Fibroblast of skin of left biceps (primary cell): ENCODE data around the gene ACAN.

Source experiments
- DNase-seq, 2 experiments: peaks; one replicate each; pipeline ENCODE4 v3.0.0-alpha.2; 2013; ENCODE audit warnings: low read depth in 2 of 2

ACAN gene

DNA sequence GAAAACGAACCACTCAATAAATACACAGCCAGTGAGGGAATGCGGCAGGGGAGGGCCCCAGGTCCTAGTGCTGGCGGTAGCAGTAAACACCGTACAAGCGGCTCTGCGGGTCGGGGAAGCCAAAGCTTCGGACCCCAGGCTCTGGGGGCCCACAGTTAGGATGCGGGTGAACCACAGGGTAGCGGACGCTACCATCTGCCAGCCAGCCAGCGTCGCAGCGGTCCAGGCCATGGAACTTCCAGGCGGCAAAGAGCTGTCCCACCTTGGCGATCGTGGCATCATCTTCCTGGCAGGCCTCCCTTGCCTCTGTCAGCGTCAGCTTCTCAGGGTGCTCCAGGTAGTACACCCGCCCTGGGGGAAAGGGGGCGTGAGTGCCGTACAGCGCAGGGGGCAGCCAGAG, 74.7 kb downstream of the ACAN start:
- no peak for DNase-seq

GRCh38 chr15:88878720-88879184, 75.5 kb downstream of the ACAN start:
- peak; percentile 7 to 20 for DNase-seq

DNA sequence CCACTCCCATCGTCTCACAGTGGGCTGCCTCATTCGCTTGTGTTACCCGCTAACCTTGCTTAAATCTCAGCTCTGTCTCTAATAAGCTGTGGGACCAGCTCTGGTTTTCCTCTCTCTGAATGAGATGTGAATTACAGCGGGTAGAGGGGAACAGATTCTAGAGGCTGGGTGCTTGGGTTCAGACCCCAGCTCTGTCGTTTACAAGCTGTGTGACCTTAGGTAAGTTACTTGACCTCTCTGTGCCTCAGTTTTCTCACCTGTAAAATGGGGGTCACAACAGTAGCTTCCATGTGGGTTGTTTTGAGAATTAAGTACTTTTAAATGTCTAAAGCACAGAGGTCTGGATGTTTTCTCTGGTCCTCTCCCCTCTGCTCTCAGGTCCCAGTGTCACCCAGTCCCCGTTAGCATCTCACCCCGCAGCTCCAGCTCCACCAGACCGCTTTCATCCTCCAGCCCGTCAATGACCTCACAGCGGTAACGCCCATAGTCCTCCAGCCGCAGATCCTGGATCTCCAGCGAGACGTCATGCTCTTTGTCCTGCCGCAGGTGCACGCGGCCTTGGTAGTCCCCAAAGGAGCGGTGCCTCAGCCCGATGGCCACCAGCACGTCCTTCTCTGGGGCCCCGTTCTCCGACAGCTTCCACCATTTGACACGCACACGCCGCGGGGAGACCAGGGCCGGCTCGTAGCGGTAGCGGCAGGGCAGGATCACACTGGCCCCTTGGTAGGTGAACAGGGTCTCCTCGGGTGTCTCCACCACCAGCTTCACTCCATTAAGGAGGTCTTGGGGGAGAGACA, 77.9 kb downstream of the ACAN start:
- DNase-seq: no peak

GRCh38 chr15:88881775-88882174, 78.5 kb downstream of the ACAN start:
- no peak for DNase-seq

DNA sequence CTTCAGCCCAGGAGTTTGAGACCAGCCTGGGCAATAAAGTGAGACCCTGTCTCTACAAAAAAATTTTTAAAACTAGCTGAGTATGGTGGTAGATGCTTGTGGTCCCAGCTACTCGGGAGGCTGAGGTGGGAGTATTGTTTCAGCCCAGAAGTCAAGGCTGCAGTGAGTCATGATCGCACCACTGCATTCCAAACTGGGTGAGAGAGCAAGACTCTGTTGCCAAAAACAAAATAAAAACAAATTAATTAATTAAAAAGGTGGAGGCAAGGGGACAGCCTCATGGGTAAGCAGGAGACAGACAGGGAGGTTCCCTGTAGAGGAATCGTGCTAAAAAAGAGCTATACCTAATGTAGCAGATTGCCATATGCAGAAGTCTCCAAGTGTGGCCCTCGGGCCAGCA, 79.5 kb downstream of the ACAN start:
- no peak for DNase-seq

- no peak for DNase-seq
Measured at GRCh38 chr15:88887068-88887580, 83.9 kb downstream of the ACAN start.

DNA sequence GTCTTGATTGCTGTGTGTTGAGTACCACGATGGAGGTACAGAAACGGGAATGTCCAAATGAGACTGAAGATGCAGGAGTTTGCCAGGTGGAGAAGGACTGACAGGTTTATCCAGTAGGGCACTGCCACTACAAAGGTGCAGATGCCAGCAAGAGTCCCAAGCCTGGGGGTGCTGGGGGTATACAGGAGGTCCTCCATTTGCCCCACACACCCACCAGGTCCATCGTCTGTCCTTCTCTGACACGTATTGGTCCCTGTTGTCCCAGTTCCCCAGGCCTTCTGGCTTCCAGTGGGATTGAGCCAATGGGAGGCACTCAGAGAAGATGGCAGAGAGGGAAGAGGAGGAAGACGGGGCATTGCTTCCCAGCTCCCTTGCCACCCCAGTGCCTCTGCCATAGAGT, 85.5 kb downstream of the ACAN start:
- DNase-seq: no peak

DNA sequence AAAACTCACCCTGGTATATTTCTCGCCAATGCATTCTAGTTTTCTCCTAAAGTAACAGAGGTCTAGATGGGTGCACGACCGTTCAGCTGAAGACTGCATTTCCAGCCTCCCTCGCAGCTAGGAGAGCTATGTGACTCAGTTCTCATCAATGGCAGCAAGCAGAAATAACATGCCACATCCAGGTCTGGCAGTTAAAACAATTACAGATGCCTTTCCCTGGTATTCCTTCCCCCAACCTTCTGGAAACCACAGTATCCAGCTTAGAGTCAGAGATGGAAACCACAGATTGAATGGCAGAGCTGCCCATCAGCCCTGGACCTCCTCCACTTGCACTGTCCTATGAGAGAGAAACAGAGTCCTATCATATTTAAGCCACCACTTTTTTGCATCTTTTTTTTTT, 87.3 kb downstream of the ACAN start:
- DNase-seq: no peak

- DNase-seq: no peak
Measured at GRCh38 chr15:88891540-88892254, 88.5 kb downstream of the ACAN start.

GRCh38 chr15:88894348-88894818, 91.1 kb downstream of the ACAN start:
- no peak for DNase-seq

DNA sequence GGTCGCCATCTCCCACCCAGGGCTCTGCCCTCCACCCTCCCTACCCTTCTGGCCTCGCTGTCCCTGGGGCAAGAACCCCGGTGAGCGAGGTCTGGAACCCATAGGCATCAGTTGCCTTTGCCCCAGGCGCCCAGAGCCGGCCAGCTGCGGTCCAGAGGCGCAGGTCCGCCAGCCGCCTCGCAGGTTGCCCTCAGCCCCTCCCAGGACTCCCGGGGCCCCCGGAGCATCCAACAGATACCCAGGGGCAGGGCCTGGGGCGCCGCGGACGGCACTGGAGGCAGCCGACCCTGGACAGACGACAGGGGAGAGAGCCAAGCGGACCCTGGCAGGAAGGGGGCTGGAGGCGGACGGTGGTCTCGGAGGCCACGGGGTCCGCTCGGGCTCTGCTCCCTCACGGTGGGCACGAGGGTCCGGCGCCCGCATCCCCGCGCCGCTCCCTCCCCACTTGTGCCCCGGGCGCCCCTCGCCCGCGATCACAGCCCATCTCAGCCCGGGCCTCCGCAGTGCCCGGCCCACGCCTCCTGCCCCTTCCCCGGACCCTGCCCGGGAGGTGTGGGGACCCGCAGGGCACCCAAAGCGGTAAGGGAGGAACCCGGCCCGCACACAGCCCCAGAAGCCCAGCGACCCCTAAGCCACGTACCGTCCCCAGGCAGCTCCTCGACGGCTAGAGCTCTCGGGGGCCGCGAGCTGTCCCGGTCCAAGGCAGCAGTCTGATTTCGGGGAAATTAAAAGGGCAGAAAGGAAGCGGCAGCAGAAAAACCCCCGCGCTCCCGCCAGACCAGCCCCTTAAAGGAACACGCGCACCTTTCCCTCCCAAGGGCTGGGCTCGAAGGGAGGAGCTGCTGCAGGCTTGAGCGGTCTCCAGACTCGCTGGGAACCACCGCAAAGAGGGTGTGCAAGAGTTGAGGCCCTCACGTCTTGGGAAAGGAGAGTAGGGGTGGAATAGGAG, 91.9 kb downstream of the ACAN start, which contains the start of gene HAPLN3:
Gene HAPLN3 (minus strand): TSS at position 726 of the 949 bp plus-strand sequence. CDS start 8,246 bp downstream, outside the sequence.
- no peak for DNase-seq

GRCh38 chr15:88896333-88897033, 93.2 kb downstream of the ACAN start:
- no peak for DNase-seq

DNA sequence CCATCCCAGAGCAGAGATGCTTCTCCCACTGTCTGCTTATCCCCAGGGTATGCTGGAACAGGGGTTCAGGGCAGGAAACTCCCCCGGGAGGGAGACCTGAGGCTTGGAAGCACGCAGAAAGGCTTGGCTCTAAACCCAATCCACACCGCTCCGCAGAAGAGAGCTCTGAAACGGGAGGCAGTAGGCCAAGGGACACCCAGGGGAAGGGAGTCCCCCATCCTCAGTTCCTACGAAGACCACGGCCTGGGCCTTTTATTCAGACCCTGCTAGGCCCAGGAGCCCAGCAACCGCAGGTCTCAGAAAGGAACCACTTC, 93.9 kb downstream of the ACAN start:
- DNase-seq: no peak

GRCh38 chr15:88897456-88898194, 94.4 kb downstream of the ACAN start:
- DNase-seq: peak in 1 of 2 experiments; percentile 37

DNA sequence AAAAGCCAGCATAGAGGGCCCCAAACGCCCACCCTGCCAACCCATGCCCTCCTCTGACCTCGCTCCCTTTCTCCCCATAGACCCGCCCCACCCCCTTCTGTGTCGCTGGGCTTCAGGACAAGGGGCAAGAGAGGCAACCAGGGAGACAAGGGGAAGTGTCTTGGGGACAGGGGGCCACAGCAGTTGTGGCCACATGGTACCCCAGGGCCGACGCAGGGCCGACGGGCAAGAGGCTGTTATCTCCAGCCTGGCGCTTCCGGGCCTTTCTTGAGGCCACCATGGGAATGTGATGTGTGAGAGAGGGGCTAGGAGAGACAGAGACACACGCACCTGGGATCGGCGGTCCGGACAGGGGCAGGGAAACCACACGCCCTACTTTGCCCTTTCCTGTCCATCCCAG, 95.5 kb downstream of the ACAN start:
- DNase-seq: no peak

DNA sequence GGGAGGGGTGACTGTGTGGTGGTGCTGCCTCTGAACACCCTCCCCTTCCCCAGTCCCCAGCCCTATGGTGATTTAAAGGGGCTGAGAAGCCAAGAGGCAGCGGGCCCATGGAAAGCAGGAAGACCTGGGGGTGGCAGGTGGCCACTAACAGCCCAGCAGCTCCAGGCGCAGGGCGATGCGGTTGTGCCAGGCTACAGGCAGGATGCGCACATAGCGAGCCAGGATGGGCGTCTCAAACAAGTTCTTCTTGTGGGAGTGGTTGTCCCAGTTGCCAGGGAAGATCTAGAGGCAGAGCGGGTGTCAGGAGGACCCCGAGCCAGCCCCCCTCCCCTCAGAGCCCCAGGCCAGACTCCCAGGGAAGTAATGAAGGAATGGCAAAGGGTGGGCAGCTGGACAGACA, 96.0 kb downstream of the ACAN start:
- no peak for DNase-seq

DNA sequence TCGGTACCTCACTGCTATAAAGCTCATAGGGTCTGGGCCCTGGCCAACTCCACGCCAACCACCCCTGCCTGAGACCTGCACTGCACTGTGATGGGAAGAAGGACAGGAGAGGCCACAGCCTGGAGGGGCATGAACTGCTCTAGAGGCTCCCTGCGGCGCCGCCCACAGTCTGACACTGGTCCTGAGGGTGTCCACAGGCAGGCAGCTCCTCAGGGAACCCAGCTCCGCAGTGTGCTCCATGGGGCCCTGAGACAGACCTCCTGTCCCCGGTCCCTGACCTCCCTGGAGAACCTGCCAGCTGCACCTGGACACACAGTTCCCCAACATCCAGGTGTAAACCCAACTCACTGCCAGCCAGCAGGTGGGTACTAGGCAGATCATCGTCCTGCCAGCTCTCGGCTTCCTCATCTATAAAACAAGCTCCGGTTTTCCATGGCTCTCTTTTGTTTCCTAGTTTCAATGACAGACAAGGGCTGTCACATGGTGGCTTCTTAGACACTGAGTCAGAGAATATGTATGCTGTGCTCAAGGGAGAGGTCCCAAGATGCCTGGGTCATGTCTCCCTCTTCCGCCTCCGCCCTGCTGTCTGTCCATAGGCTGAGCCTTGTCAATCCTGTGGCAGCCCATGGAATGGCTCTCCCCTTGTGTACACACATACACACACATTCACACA, 97.2 kb downstream of the ACAN start:
- no peak for DNase-seq

GRCh38 chr15:88900982-88901418, 97.8 kb downstream of the ACAN start:
- no peak for DNase-seq

- DNase-seq: no peak
Measured at GRCh38 chr15:88901508-88902220, 98.4 kb downstream of the ACAN start.
